GM12873 (cell line): Measurements from ENCODE around the gene SGCG.

Source experiments
- CTCF ChIP-seq: IDR thresholded peaks from 2 replicates; pipeline ENCODE4 v1.5.1; 2012; ENCODE audit warnings: low read depth, mild to moderate bottlenecking, moderate library complexity, low read length, control low read depth; ENCODE audit not compliant: insufficient read depth; ENCODE audit errors: missing control alignments

The SGCG gene

GRCh38 chr13:23344931-23345595, 164.3 kb downstream of the SGCG start:
- no peak for TF ChIP-seq CTCF

GRCh38 chr13:23347601-23348000, 166.8 kb downstream of the SGCG start:
- TF ChIP-seq CTCF = no peak

- TF ChIP-seq CTCF = no peak
Observed at GRCh38 chr13:23348262-23349127, 167.7 kb downstream of the SGCG start.

GRCh38 chr13:23349161-23349897, 168.6 kb downstream of the SGCG start:
- TF ChIP-seq CTCF = no peak

- no peak for TF ChIP-seq CTCF
Observed at GRCh38 chr13:23350009-23350408, 169.2 kb downstream of the SGCG start.

GRCh38 chr13:23352161-23352560, 171.4 kb downstream of the SGCG start:
- TF ChIP-seq CTCF = no peak

GRCh38 chr13:23354520-23354919, 173.7 kb downstream of the SGCG start:
- TF ChIP-seq CTCF = no peak
